Measurements from ENCODE around the gene PDS5B. TPM values are rescaled to one million over a fixed set of nuclear protein-coding genes. Genes with fewer than 3 reads are reported as not detected.
A peak's percentile ranks its signal among the peaks of the same experiment; 100 is the strongest.

PDS5B gene
- total and polyA plus RNA-seq, 9 of the 15 experiments (the other 6 are each of a cell fraction or from before 2014, with no cell fraction given): 6.2 to 23.7 (median 13.1) TPM

- no peaks in the 10 kb centered on the region for H3K36me3 ChIP-seq (ENCODE audit: control insufficient read depth, insufficient read depth, low read length)
- no peaks in the 10 kb centered on the region for H3K9me3 ChIP-seq (replicated peaks; ENCODE audit: control insufficient read depth, insufficient read depth, low read depth, low read length)
- ATAC-seq (peak; percentile 54; the same call in 2 of the 3 replicates), FAIRE-seq (no peak), DNase-seq (ENCODE audit: extremely low read depth in 1 of 4, low spot score in 3 of 4) (no peak)
- H3K27me3 ChIP-seq (ENCODE audit: control insufficient read depth in 2 of 2, insufficient read depth in 2 of 2, low read length in 2 of 2): no peaks in the 10 kb centered on the region
- H3K9ac ChIP-seq (ENCODE audit: insufficient read depth in 1 of 2, low read depth in 2 of 2, low read length in 2 of 2): no peak overlapping the region
- BruUV-seq (replicated peaks): no TSS peak
- no peak for TF ChIP-seq ELK1 (CRISPR knock-in tag; IDR thresholded peaks at IDR 0.05)
- no peak for TF ChIP-seq CBX3 (IDR thresholded peaks at IDR 0.05; ENCODE audit: borderline replicate concordance in 1 of 2, low read length in 2 of 2)
- no peak for TF ChIP-seq RBM22 (IDR thresholded peaks at IDR 0.05; ENCODE audit: low read depth, low read length, poor library complexity, severe bottlenecking)
- no peak for TF ChIP-seq SMAD3 (CRISPR knock-in tag; conservative IDR thresholded peaks at IDR 0.05)
- no peak for TF ChIP-seq ZNF3 (CRISPR knock-in tag; IDR thresholded peaks at IDR 0.05)
- no peak for TF ChIP-seq ZBTB49 (CRISPR knock-in tag; IDR thresholded peaks at IDR 0.05; ENCODE audit: borderline replicate concordance)
- no peak for TF ChIP-seq DEAF1 (CRISPR knock-in tag; IDR thresholded peaks at IDR 0.05)
- no peaks in the 10 kb centered on the region for H3K4me1 ChIP-seq (replicated peaks in 1 of 2; ENCODE audit: control insufficient read depth in 2 of 2, insufficient read depth in 2 of 2, low read length in 2 of 2)
- H4K20me1 ChIP-seq (replicated peaks; ENCODE audit: control insufficient read depth, insufficient read depth, low read length): no peaks in the 10 kb centered on the region
- no peaks in the 10 kb centered on the region for H3K79me2 ChIP-seq (ENCODE audit: control insufficient read depth, insufficient read depth, low read length)
- H3K4me2 ChIP-seq (ENCODE audit: insufficient read depth, low read length): no peak overlapping the region; the same call in 1 of the 2 replicates
- no peak overlapping the region for H3K27ac ChIP-seq (ENCODE audit: extremely low read depth, low read depth, low read length)
- ChIA-PET CTCF (ENCODE audit: low intra/inter-chr PET ratio) (no interaction called here), POLR2A (interaction anchor here (0.6 to 0.7 kb wide), 2 partner anchors 14 to 88 kb away, joined by 3 read pairs; no protein-coding TSS in a partner anchor)
- intact Hi-C loops (cut with micrococcal nuclease) (no loop called here), in situ Hi-C loops (cut with MboI) (no loop called here)
- no peak overlapping the region for H3K4me3 ChIP-seq
- WGBS (ENCODE audit: insufficient coverage, low coverage, missing lambda C conversion rate): 17% methylated on average over 3 of the region's 3 CpGs
- H2AFZ ChIP-seq (ENCODE audit: low read depth, low read length): peak overlapping the region; percentile 44
- H3K9me1 ChIP-seq (ENCODE audit: control insufficient read depth, insufficient read depth, low read length): no peaks in the 10 kb centered on the region
Observed at GRCh38 chr13:32549788-32550187, 36.5 kb upstream of the PDS5B start.
